DOHH2 (cell line): Measurements from ENCODE around the gene C19orf25.

ENCODE experiments used
- H3F3A ChIP-seq: fragments of 200-600 bp; sonication (generic), shearing (Covaris generic); 2 replicates; pipeline ENCODE4 v1.6.0; 2016; ENCODE audit warnings: antibody characterized with exemption, mild to moderate bottlenecking; ENCODE audit not compliant: control insufficient read depth, insufficient read depth
- H3K27ac ChIP-seq: fragments of 200-600 bp; sonication (generic); 2 replicates; pipeline ENCODE4 v1.5.1; 2014; ENCODE audit warnings: low read depth, mild to moderate bottlenecking, low read length, moderate library complexity
- H3K27me3 ChIP-seq: fragments of 200-600 bp; sonication (generic); 2 replicates; pipeline ENCODE4 v1.6.1; 2014; ENCODE audit warnings: mild to moderate bottlenecking, low read length, mixed read lengths; ENCODE audit not compliant: control insufficient read depth
- H3K36me3 ChIP-seq: fragments of 200-600 bp; sonication (generic); 2 replicates; pipeline ENCODE4 v1.6.1; 2014; ENCODE audit warnings: mild to moderate bottlenecking, low read length, moderate library complexity, mixed read lengths; ENCODE audit not compliant: control insufficient read depth
- H3K4me1 ChIP-seq: fragments of 200-600 bp; sonication (generic); 2 replicates; pipeline ENCODE4 v1.6.1; 2014; ENCODE audit warnings: mild to moderate bottlenecking, low read length, mixed read lengths; ENCODE audit not compliant: control insufficient read depth
- H3K4me2 ChIP-seq: fragments of 200-600 bp; sonication (generic); 2 replicates; pipeline ENCODE4 v1.6.0; 2014; ENCODE audit warnings: mild to moderate bottlenecking, low read length, moderate library complexity
- H3K4me3 ChIP-seq: fragments of 200-600 bp; sonication (generic); 2 replicates; pipeline ENCODE4 v1.5.1; 2014; ENCODE audit warnings: mild to moderate bottlenecking, low read length, mixed read lengths
- H3K79me2 ChIP-seq: fragments of 200-600 bp; sonication (generic); 2 replicates; pipeline ENCODE4 v1.6.1; 2014; ENCODE audit warnings: mild to moderate bottlenecking, low read length, mixed read lengths; ENCODE audit not compliant: control insufficient read depth
- H3K9me2 ChIP-seq: fragments of 200-600 bp; sonication (generic); replicated peaks from 2 replicates; pipeline ENCODE4 v1.6.1; 2014; ENCODE audit warnings: mild to moderate bottlenecking, low read length, mixed read lengths; ENCODE audit not compliant: control insufficient read depth
- H3K9me3 ChIP-seq: fragments of 200-600 bp; sonication (generic); 2 replicates; pipeline ENCODE4 v1.6.1; 2014; ENCODE audit warnings: antibody characterized with exemption, low read length, mixed read lengths; ENCODE audit not compliant: control insufficient read depth, insufficient read depth
- H4K20me1 ChIP-seq: fragments of 200-600 bp; sonication (generic); 2 replicates; pipeline ENCODE4 v1.6.0; 2014; ENCODE audit warnings: low read depth, mild to moderate bottlenecking, antibody characterized with exemption, low read length, moderate library complexity; ENCODE audit not compliant: control insufficient read depth, insufficient read depth
- CTCF ChIP-seq: fragments of 200-600 bp; sonication (generic); IDR thresholded peaks from one replicate; pipeline ENCODE4 v1.5.1; 2014; ENCODE audit warnings: antibody characterized with exemption, mild to moderate bottlenecking, low read depth, low read length; ENCODE audit not compliant: poor library complexity, severe bottlenecking
- EZH2phosphoT487 ChIP-seq: fragments of 200-600 bp; sonication (generic); IDR thresholded peaks from 2 replicates; pipeline ENCODE4 v1.6.1; 2017; ENCODE audit warnings: borderline replicate concordance, mild to moderate bottlenecking, antibody characterized with exemption, low read length, moderate library complexity, mixed read lengths

C19orf25 gene

GRCh38 chr19:1468274-1468820, 10.7 kb downstream of the C19orf25 start:
- H3K27ac ChIP-seq: no peak overlapping the region
- no peaks in the 10 kb centered on the region for H3K36me3 ChIP-seq
- H3F3A ChIP-seq: 0 out of 2 replicates have a peak, but pooled peaks cover 4% of the 10 kb centered on the region
- no peaks in the 10 kb centered on the region for H3K9me3 ChIP-seq
- no peak overlapping the region for H3K4me3 ChIP-seq
- H3K79me2 ChIP-seq: no peaks in the 10 kb centered on the region
- H3K9me2 ChIP-seq: no peaks in the 10 kb centered on the region
- no peak overlapping the region for H3K4me2 ChIP-seq
- peaks cover 23% of the 10 kb centered on the region for H3K4me1 ChIP-seq
- H3K27me3 ChIP-seq: peaks cover 39% of the 10 kb centered on the region
- H4K20me1 ChIP-seq: peaks cover 19% of the 10 kb centered on the region; the same call in 1 of the 2 replicates
- no peak for TF ChIP-seq EZH2phosphoT487
- TF ChIP-seq CTCF: peak; percentile 17

DNA sequence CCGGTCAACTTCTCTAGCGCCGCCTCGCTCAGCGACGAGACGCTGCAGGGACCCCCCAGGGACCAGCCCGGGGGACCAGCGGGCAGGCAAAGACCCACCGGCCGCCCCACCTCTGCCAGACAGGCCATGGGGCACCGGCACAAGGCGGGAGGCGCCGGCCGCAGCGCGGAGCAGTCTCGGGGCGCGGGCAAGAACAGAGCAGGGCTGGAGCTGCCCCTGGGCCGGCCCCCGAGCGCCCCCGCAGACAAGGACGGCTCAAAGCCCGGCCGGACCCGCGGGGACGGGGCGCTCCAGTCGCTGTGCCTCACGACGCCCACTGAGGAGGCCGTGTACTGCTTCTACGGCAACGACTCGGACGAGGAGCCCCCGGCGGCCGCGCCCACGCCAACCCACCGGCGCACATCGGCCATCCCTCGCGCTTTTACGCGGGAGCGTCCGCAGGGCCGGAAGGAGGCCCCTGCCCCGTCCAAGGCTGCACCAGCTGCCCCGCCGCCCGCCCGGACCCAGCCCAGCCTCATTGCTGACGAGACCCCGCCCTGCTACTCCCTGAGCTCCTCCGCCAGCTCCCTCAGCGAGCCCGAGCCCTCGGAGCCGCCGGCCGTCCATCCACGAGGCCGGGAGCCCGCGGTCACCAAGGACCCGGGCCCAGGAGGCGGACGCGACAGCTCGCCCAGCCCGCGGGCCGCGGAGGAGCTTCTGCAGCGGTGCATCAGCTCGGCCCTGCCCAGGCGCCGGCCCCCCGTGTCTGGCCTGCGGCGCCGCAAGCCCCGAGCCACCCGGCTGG, 11.3 kb downstream of the C19orf25 start:
- no peaks in the 10 kb centered on the region for H3K36me3 ChIP-seq
- no peak overlapping the region for H3K27ac ChIP-seq
- no peak overlapping the region for H3K4me3 ChIP-seq
- no peaks in the 10 kb centered on the region for H3K9me2 ChIP-seq
- H3K9me3 ChIP-seq: no peaks in the 10 kb centered on the region
- no peak overlapping the region for H3K4me2 ChIP-seq
- peaks cover 23% of the 10 kb centered on the region for H3K4me1 ChIP-seq
- H4K20me1 ChIP-seq: peaks cover 13% of the 10 kb centered on the region; the same call in 1 of the 2 replicates
- 0 out of 2 replicates have a peak, but pooled peaks cover 4% of the 10 kb centered on the region for H3F3A ChIP-seq
- peaks cover 39% of the 10 kb centered on the region for H3K27me3 ChIP-seq
- TF ChIP-seq EZH2phosphoT487 (no peak), CTCF (no peak)
- no peaks in the 10 kb centered on the region for H3K79me2 ChIP-seq

GRCh38 chr19:1467215-1467489, 11.9 kb downstream of the C19orf25 start:
- Histone ChIP-seq H3K9me3 (no peaks in the 10 kb centered on the region), H3K36me3 (no peaks in the 10 kb centered on the region), H3K4me3 (no peak overlapping the region), H3K4me2 (no peak overlapping the region), H3K9me2 (no peaks in the 10 kb centered on the region), H4K20me1 (0 out of 2 replicates have a peak, but pooled peaks cover 12% of the 10 kb centered on the region), H3K79me2 (no peaks in the 10 kb centered on the region), H3F3A (0 out of 2 replicates have a peak, but pooled peaks cover 4% of the 10 kb centered on the region), H3K27me3 (peaks cover 36% of the 10 kb centered on the region), H3K27ac (no peak overlapping the region), H3K4me1 (peaks cover 23% of the 10 kb centered on the region)
- TF ChIP-seq CTCF: no peak
- TF ChIP-seq EZH2phosphoT487: no peak
